HG03460 (cell line): Measurements from ENCODE around the gene BABAM2.

ENCODE experiments used
- ATAC-seq: cut with Tn5 transposase; IDR thresholded peaks from one replicate; pipeline ENCODE4 v1.9.1; 2021; ENCODE audit not compliant: unreplicated experiment

BABAM2 gene

DNA sequence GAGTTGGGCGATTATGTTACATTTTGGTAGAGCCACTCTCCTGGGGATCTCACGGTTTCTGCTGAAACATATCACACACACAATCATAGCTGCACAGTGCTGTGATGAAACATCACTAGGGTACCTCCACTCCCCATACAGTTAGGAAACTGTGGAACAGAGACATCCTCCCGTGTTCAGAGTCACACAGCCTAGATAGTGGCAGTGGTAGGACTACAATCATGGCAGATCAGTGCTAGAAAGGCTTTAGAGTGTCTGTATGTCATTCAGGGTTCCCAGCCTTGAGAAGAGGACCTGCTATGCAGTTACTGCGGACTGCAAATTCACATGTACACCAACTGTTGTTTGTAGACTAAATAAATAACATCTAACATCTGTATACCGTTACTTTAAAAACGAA lies 291.8 kb downstream of the BABAM2 start:
- ATAC-seq, result no peak

GRCh38 chr2:28185153-28185552 lies 294.6 kb downstream of the BABAM2 start:
- ATAC-seq, result no peak

GRCh38 chr2:28185891-28186290 lies 295.4 kb downstream of the BABAM2 start:
- no peak for ATAC-seq

DNA sequence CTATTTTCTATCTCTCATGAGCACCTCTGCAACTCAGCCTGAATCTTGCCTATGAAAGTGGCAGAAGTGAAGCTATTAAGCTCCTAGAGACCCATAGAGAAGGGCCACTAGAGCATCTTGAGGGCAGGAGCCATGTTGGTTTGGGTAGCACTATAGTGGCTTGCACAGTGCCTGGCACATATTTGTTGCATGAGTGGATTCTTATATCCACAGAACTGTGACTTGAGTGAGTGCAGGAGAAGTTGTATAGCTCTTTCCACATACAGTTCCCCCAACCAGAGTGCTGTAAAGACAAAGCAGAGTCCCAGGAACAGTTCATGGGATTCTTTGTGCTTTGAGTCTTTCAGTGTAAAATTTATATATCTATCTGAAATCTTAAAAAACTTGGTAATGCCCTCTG lies 296.7 kb downstream of the BABAM2 start:
- no peak for ATAC-seq

DNA sequence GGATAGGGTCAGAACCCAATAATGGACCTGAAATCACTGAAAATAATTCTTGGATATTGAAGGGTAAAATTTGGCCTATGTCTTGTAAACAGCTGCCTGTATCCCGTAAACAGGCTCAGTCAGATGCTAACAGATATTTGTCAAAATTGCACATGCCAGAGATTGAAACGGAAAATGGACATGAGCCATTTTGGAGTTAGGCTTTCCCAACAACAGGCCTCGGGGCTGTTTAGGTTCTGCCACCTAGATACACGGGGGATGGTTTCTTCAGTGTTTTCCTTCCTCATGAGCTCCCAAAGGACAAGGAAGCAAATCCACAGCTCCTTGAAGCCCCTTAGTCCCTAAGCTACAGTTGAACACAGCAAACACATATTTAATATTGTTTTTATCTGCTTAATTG lies 297.9 kb downstream of the BABAM2 start:
- ATAC-seq, result no peak

DNA sequence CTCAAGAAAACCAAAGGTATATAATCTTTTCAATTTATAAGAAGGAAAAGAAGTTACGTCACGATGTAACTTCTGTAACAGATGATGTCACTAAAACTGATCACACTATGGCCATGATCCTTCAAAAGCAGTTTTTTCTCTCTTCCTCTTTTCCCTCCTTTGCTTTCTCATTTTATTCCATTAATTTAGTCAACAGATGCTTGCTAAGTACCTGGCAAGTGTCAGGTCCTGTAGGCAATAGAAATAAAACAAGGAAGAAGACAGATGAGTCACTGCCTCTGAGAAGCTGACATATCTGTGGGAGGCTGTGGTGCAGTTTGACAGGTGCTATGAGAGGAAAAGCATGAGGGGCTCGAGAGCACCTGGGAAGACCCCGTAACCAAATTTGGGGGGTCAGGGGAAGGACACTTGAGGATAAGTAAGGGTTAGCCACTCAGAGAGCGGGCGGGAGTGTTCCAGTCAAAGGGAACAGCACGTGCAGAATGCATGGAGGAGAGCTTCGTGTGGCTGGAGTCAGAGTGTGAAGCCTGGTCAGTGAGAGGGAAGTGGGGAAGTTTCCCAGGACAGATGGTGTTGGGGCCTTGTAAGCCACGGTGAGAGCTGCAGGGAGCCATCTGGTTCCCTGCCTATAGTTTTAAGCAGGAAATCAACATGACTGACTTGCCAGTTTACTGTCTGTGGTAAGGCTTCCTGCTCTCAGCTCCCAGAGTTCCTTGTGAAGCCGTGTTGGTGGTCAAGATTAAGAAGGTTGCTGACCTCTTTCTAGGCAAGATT lies 303.3 kb downstream of the BABAM2 start:
- no peak for ATAC-seq

- ATAC-seq, result no peak
These were observed 309.6 kb downstream of the BABAM2 start for GRCh38 chr2:28199995-28200679.

GRCh38 chr2:28201671-28202180 lies 311.2 kb downstream of the BABAM2 start:
- no peak for ATAC-seq

GRCh38 chr2:28202719-28203118 lies 312.2 kb downstream of the BABAM2 start:
- no peak for ATAC-seq

GRCh38 chr2:28206762-28207161 lies 316.2 kb downstream of the BABAM2 start:
- no peak for ATAC-seq

- ATAC-seq, result no peak
These were observed 318.7 kb downstream of the BABAM2 start for GRCh38 chr2:28209261-28209691.

DNA sequence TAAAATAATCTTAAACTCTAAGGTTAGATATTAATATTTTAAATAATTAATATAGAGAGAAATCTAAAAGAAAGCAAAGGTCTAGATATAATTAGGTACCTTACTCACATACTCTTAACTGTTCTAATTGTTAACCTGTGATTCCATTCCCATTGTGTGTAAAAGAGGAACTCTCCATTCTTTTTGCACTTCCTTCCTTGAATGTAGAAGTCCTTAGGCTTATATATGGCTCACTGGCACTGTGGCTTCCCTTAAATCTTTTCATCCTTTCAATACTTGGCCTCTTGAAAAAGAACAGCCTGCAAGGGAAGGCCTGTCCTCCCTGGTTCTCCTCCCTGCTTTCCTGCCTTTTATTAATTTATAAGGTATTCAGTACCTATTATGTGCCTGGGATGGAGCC lies 319.3 kb downstream of the BABAM2 start:
- no peak for ATAC-seq

DNA sequence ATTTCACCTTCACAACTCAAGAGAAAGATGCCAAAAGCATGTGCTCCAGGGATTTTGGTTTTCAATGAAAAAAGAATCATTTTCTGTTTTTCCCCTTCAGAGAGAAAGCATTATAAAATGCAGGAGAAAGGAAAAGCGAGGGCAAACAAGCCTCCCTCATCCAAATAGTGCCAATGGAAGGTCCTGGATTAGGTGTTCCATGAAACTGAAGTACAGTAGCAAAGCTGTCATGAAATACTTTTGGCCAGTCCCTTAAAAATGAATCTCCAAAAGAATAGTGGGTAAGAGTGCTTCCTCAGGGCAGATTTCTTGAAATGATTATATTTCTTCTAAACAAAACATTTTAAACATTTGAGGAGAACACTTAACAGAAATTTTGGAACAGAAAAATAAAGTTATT lies 320.0 kb downstream of the BABAM2 start:
- ATAC-seq, result no peak

DNA sequence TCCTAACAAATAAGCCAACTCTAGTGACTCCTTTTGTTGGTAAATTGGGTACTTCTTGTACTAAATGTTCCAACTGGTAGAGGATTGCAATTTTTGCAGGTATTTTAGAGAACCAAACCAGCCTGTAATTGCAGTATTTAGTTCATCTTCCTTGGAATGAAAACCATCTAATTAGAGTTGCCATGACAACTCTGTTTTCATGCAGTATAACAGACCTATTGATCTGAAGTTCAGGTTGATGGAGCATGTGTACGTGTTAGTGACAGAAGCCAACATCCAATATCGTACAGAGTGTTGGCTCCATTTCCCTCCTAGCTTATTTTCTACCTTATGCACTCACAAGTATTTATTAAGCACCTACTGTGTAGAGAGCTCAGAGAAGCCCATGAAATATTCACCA lies 325.8 kb downstream of the BABAM2 start:
- ATAC-seq, result no peak

- ATAC-seq, result no peak
These were observed 326.7 kb downstream of the BABAM2 start for GRCh38 chr2:28217042-28217740.

GRCh38 chr2:28219138-28219537 lies 328.6 kb downstream of the BABAM2 start:
- ATAC-seq, result no peak

GRCh38 chr2:28219758-28220368 lies 329.3 kb downstream of the BABAM2 start:
- ATAC-seq, result no peak

- ATAC-seq, result no peak
These were observed 334.3 kb downstream of the BABAM2 start for GRCh38 chr2:28224648-28225472.

DNA sequence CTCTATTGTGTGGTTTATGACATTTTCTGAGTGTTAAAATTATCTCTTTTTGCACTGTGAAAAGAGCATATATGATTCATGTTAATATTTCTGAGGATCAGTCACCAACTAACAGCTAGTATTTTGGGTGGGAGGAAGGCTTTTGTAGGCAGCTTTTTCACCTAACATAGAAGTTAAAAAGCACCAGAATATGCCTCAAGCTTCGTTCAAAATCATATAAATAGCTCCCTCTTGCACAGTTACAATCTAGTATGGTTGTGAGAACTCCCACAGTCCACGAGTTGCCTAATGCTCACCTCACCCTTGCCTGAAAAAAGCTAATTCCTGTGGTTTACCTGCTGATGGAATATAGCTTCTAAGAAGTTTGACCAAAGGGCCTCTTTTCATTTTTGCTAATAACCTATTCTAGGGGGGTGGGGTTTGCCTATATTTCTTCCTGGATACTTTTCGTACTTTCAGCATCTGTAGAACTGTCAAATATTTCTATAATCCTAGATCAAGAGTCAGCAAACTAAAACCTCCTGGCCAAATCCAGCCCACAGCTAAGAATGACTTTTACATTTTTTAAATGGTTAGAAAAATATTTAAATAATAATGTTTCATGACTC lies 335.0 kb downstream of the BABAM2 start:
- no peak for ATAC-seq

GRCh38 chr2:28226558-28226957 lies 336.0 kb downstream of the BABAM2 start:
- no peak for ATAC-seq
